ENCODE measurements around the gene S1PR2.

GRCh38 chr19:10256970-10257615, 26.0 kb upstream of the S1PR2 start:
- TF ChIP-seq CTCF (IDR thresholded peaks at IDR 0.05), result no peak
- no peak for TF ChIP-seq POLR2A (IDR thresholded peaks at IDR 0.05)
- TF ChIP-seq POLR2AphosphoS5 (IDR thresholded peaks at IDR 0.05), result no peak

All from suprapubic skin (tissue), 4 donors.